Psoas muscle (tissue), 8 donors: ENCODE measurements around the gene CEACAM19. TPM values are rescaled to one million over a fixed set of nuclear protein-coding genes. Genes with fewer than 3 reads are reported as not detected.

Source experiments
- ATAC-seq, 4 donors: fragments of 200-7000 bp; cut with Tn5 transposase; one replicate each; pipeline ENCODE4 v1.9.1; 2020; ENCODE audit warnings: moderate library complexity in 3 of 4, mild to moderate bottlenecking in 2 of 4
- DNase-seq, 2 donors: peaks; one replicate each; pipeline ENCODE4 v3.0.0-alpha.2; 2020
- H3K27ac ChIP-seq: fragments of 200-600 bp; one replicate; pipeline ENCODE4 v1.8.0; 2022
- H3K27me3 ChIP-seq, 3 donors: fragments of 200-600 bp in 1 of 3; one replicate each; pipeline versions ENCODE4 v1.6.1 to v1.8.0; 2013 to 2022; ENCODE audit warnings: low read length in 2 of 3, mild to moderate bottlenecking in 2 of 3, moderate library complexity in 1 of 3; ENCODE audit not compliant: insufficient read depth in 3 of 3
- H3K36me3 ChIP-seq, 2 donors: fragments of 200-600 bp in 1 of 2; one replicate each; pipeline versions ENCODE4 v1.6.1 to v1.8.0; 2013 to 2022; ENCODE audit warnings: low read depth in 1 of 2, mild to moderate bottlenecking in 1 of 2, moderate library complexity in 1 of 2; ENCODE audit not compliant: insufficient read depth in 1 of 2
- H3K4me1 ChIP-seq: fragments of 200-600 bp; one replicate; pipeline ENCODE4 v1.8.0; 2022
- H3K4me3 ChIP-seq: fragments of 200-600 bp; one replicate; pipeline ENCODE4 v1.8.0; 2022; ENCODE audit warnings: mild to moderate bottlenecking
- H3K9me3 ChIP-seq: fragments of 200-600 bp; one replicate; pipeline ENCODE4 v1.8.0; 2022
- CTCF ChIP-seq: fragments of 200-600 bp; IDR thresholded peaks from one replicate; pipeline ENCODE4 v1.8.0; 2022; ENCODE audit warnings: antibody characterized with exemption
- WGBS, 3 donors: extraction: QIAGEN DNeasy Blood & Tissue Kit; methylation state at CpG; one replicate each; pipeline versions ENCODE4 v1.1.6 to v1.1.7; 2013; 5-methylcytosine and 5-hydroxymethylcytosine counted together
- intact Hi-C, 2 donors: fragments of 100-400 bp; cut with DNase I; formaldehyde crosslinking; loops; one replicate each; pipeline versions ENCODE4 v1.11.0 to v1.14.2; 2022
- polyA plus RNA-seq, 3 donors: library from polyadenylated mRNA; stranded (reverse); fragments of 200-250 nt; gene quantifications; one replicate each; pipeline ENCODE4 v1.2.3, GENCODE V29; 2013
- total RNA-seq, 4 donors: library from RNA; stranded (reverse); fragmentation: NEBNext Ultra II Directional in 2 of 4; extraction: Animal tissue kit (Norgen Biotek cat#: 25700) in 2 of 4; gene quantifications; one replicate each; pipeline versions ENCODE4 v1.2.1 to v1.2.4, GENCODE V29; 2021 to 2023
- donor health status: healthy with polysubstance abuse.
- donor health status: DM: no; HTN: no; CAD: no; lungs with moderate emphysema.
- donor health status: Bipolar disorder and iron deficiency.
- donor health status: healthy.
- donor health status: DM: yes; HTN: yes; CAD: no.
- donor health status: DM: no; HTN: no; CAD: no.
- donor health status: DM: no; HTN: no; CAD: no.
- donor health status: DM: yes; HTN: yes; CAD: no.

CEACAM19 gene
- total and polyA plus RNA-seq, 7 donors: 3.7 to 14.7 (median 8.6) TPM

- intact Hi-C loops: loop anchor here in 1 of 2 donors (5.0 kb wide), 1 partner anchor 86 kb away; no protein-coding TSS in a partner anchor
- ATAC-seq (peak in 2 of 4 donors; percentile 13 to 25), DNase-seq (no peak)
- no peak for TF ChIP-seq CTCF
- H3K36me3 ChIP-seq: peaks cover 18 to 95% of the 10 kb centered on the region in 2 donors
- WGBS, 3 donors: 92 to 97% (median 92%) methylated on average over 3 of the region's 3 CpGs
- H3K27me3 ChIP-seq: no peaks in the 10 kb centered on the region
- no peak overlapping the region for H3K4me3 ChIP-seq
- no peak overlapping the region for H3K27ac ChIP-seq
- peaks cover 5% of the 10 kb centered on the region for H3K4me1 ChIP-seq
- H3K9me3 ChIP-seq: no peaks in the 10 kb centered on the region
These were observed 13.1 kb upstream of the CEACAM19 start for GRCh38 chr19:44658069-44658733.

GRCh38 chr19:44660081-44660480 lies 11.2 kb upstream of the CEACAM19 start:
- intact Hi-C loops: no loop called here
- no peak for ATAC-seq
- H3K4me3 ChIP-seq: no peak overlapping the region

DNA sequence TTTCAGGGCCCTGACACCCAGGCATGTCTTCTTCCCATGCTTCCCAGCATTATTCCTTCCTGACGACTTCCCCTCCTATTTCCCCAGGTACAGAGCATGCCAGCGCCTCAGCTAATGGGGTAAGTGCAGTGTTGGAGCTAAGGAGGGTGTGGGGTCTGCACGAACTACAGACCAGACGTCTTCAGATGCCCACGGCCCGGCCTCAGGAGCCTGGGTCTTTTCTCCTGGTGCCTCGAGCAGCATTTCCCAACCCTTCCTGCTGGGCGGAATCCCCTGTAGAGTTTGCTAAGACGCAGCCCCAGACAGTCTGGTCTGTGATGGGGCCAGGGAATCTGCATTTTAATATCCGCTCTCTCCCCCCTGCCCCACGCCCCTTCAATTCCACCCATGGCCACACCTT lies 10.1 kb upstream of the CEACAM19 start:
- ATAC-seq: no peak

More at GRCh38 chr19:44660081-44660480, 11.2 kb upstream of the CEACAM19 start:
- no peaks in the 10 kb centered on the region for H3K27me3 ChIP-seq
- peaks cover 5% of the 10 kb centered on the region for H3K4me1 ChIP-seq
- TF ChIP-seq CTCF: no peak
- H3K27ac ChIP-seq: no peak overlapping the region
- no peaks in the 10 kb centered on the region for H3K9me3 ChIP-seq
- H3K36me3 ChIP-seq: peaks cover 18 to 100% of the 10 kb centered on the region in 2 donors
- no peak for DNase-seq
- WGBS, 3 donors: 86 to 94% (median 88%) methylated on average over 4 of the region's 4 CpGs

DNA sequence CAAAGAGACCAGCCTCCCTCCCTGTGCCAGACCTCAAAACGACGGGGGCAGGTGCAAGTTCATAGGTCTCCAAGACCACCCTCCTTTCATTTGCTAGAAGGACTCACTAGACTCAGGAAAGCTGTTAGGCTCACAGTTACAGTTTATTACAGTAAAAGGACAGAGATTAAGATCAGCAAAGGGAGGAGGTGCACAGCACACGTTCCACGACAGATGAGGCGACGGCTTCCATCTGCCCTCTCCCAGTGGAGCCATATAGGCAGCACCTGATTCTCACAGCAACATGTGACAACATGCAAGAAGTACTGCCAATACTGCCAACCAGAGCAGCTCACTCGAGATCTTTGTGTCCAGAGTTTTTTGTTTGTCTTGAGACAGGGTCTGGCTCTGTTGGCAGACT lies 9.4 kb upstream of the CEACAM19 start:
- peaks cover 13 to 94% of the 10 kb centered on the region in 2 donors for H3K36me3 ChIP-seq
- H3K27ac ChIP-seq: no peak overlapping the region
- no peak for ATAC-seq
- no peak for DNase-seq
- no peaks in the 10 kb centered on the region for H3K9me3 ChIP-seq
- 55 to 71% (median 68%) methylated on average over 7 of the region's 7 CpGs for WGBS, 3 donors
- TF ChIP-seq CTCF: no peak
- H3K27me3 ChIP-seq: no peaks in the 10 kb centered on the region
- peaks cover 5% of the 10 kb centered on the region for H3K4me1 ChIP-seq
- intact Hi-C loops: no loop called here
- no peak overlapping the region for H3K4me3 ChIP-seq

More for the DNA sequence above, 10.1 kb upstream of the CEACAM19 start:
- intact Hi-C loops: no loop called here
- H3K36me3 ChIP-seq: peaks cover 15 to 95% of the 10 kb centered on the region in 2 donors
- no peaks in the 10 kb centered on the region for H3K9me3 ChIP-seq
- no peak overlapping the region for H3K4me3 ChIP-seq
- no peak overlapping the region for H3K27ac ChIP-seq
- 89 to 93% (median 91%) methylated on average over 11 of the region's 11 CpGs for WGBS, 3 donors
- no peak for TF ChIP-seq CTCF
- no peak for DNase-seq
- peaks cover 5% of the 10 kb centered on the region for H3K4me1 ChIP-seq
- no peaks in the 10 kb centered on the region for H3K27me3 ChIP-seq
